KMS-11 (cell line): ENCODE measurements around the gene NAT9.

Source experiments
- H2AFZ ChIP-seq: fragments of 200-600 bp; sonication (generic); 2 replicates; pipeline ENCODE4 v1.6.1; 2016; ENCODE audit warnings: antibody characterized with exemption, mixed run types, low read depth
- H3K27ac ChIP-seq: fragments of 200-600 bp; sonication (generic); 2 replicates; pipeline ENCODE4 v1.6.1; 2016; ENCODE audit warnings: mild to moderate bottlenecking, mixed run types
- H3K27me3 ChIP-seq: fragments of 200-600 bp; sonication (generic); 2 replicates; pipeline ENCODE4 v1.6.1; 2017; ENCODE audit warnings: mild to moderate bottlenecking, low read depth, mixed run types, moderate library complexity; ENCODE audit not compliant: insufficient read depth
- H3K36me3 ChIP-seq: fragments of 200-600 bp; sonication (generic); 2 replicates; pipeline ENCODE4 v1.6.1; 2017; ENCODE audit warnings: mild to moderate bottlenecking, mixed run types; ENCODE audit not compliant: insufficient read depth
- H3K4me1 ChIP-seq: fragments of 200-600 bp; sonication (generic); 2 replicates; pipeline ENCODE4 v1.6.1; 2016; ENCODE audit warnings: mild to moderate bottlenecking, low read depth, mixed run types; ENCODE audit not compliant: poor library complexity, severe bottlenecking
- H3K4me2 ChIP-seq: fragments of 200-600 bp; sonication (generic); 2 replicates; pipeline ENCODE4 v1.7.0; 2016; ENCODE audit warnings: mild to moderate bottlenecking, mixed run types
- H3K4me3 ChIP-seq: fragments of 200-600 bp; sonication (generic); IDR thresholded peaks from 2 replicates; pipeline ENCODE4 v1.6.1; 2017; ENCODE audit warnings: low read depth, low read length, mixed read lengths; ENCODE audit not compliant: insufficient read depth
- H3K79me2 ChIP-seq: fragments of 200-600 bp; sonication (generic); 2 replicates; pipeline ENCODE4 v1.6.1; 2016; ENCODE audit warnings: low read depth, mixed run types; ENCODE audit not compliant: insufficient read depth
- H3K9ac ChIP-seq: fragments of 200-600 bp; sonication (generic); 2 replicates; pipeline ENCODE4 v1.6.1; 2016; ENCODE audit warnings: mild to moderate bottlenecking, mixed run types
- H4K20me1 ChIP-seq: fragments of 200-600 bp; sonication (generic); 2 replicates; pipeline ENCODE4 v1.6.1; 2016; ENCODE audit warnings: mild to moderate bottlenecking, mixed run types; ENCODE audit not compliant: insufficient read depth
- CTCF ChIP-seq: fragments of 200-600 bp; sonication (generic); conservative IDR thresholded peaks from 2 replicates; pipeline ENCODE4 v1.6.1; 2017; ENCODE audit warnings: low read depth, mild to moderate bottlenecking, antibody characterized with exemption, low read length, moderate library complexity, mixed read lengths

Gene NAT9

GRCh38 chr17:74815550-74816370, 39.6 kb upstream of the NAT9 start:
- Histone ChIP-seq H3K9ac (no peak overlapping the region), H3K79me2 (no peaks in the 10 kb centered on the region), H3K27ac (no peak overlapping the region), H4K20me1 (no peaks in the 10 kb centered on the region), H3K27me3 (no peaks in the 10 kb centered on the region), H3K4me2 (no peak overlapping the region), H3K4me1 (no peaks in the 10 kb centered on the region), H2AFZ (no peak overlapping the region), H3K36me3 (no peaks in the 10 kb centered on the region), H3K4me3 (no peak overlapping the region)
- TF ChIP-seq CTCF, result no peak

- Histone ChIP-seq H3K79me2 (no peaks in the 10 kb centered on the region), H4K20me1 (no peaks in the 10 kb centered on the region), H3K27ac (no peak overlapping the region), H3K36me3 (no peaks in the 10 kb centered on the region), H3K4me2 (no peak overlapping the region), H3K4me1 (no peaks in the 10 kb centered on the region), H2AFZ (no peak overlapping the region), H3K4me3 (no peak overlapping the region), H3K9ac (no peak overlapping the region), H3K27me3 (no peaks in the 10 kb centered on the region)
- no peak for TF ChIP-seq CTCF
These were observed 38.9 kb upstream of the NAT9 start for GRCh38 chr17:74815067-74815466.

GRCh38 chr17:74814453-74814852, 38.3 kb upstream of the NAT9 start:
- no peaks in the 10 kb centered on the region for H3K27me3 ChIP-seq
- H3K4me1 ChIP-seq, result no peaks in the 10 kb centered on the region
- H3K4me2 ChIP-seq, result no peak overlapping the region
- H3K4me3 ChIP-seq, result no peak overlapping the region
- H3K79me2 ChIP-seq, result no peaks in the 10 kb centered on the region
- no peak overlapping the region for H3K9ac ChIP-seq
- peak; percentile 34 for TF ChIP-seq CTCF
- H3K36me3 ChIP-seq, result no peaks in the 10 kb centered on the region
- H4K20me1 ChIP-seq, result no peaks in the 10 kb centered on the region
- H2AFZ ChIP-seq, result no peak overlapping the region
- H3K27ac ChIP-seq, result no peak overlapping the region

GRCh38 chr17:74812109-74813009, 36.2 kb upstream of the NAT9 start:
- TF ChIP-seq CTCF, result no peak
- no peaks in the 10 kb centered on the region for H3K4me1 ChIP-seq
- no peak overlapping the region for H3K4me3 ChIP-seq
- H3K79me2 ChIP-seq, result no peaks in the 10 kb centered on the region
- no peak overlapping the region for H2AFZ ChIP-seq
- no peak overlapping the region for H3K4me2 ChIP-seq
- no peaks in the 10 kb centered on the region for H3K27me3 ChIP-seq
- H3K27ac ChIP-seq, result no peak overlapping the region
- H3K36me3 ChIP-seq, result no peaks in the 10 kb centered on the region
- H3K9ac ChIP-seq, result no peak overlapping the region
- H4K20me1 ChIP-seq, result no peaks in the 10 kb centered on the region
